SK-N-MC (cell line): Measurements from ENCODE around the gene CYTH3.

ENCODE experiments used
- EZH2 ChIP-seq: fragments of 200-600 bp; sonication (generic); IDR thresholded peaks from one replicate; pipeline ENCODE4 v1.6.1; 2017; ENCODE audit warnings: antibody characterized with exemption
- FOXP2 ChIP-seq: optimal IDR thresholded peaks from 2 replicates; pipeline ENCODE3; 2011; ENCODE audit warnings: mild to moderate bottlenecking, moderate library complexity; ENCODE audit not compliant: insufficient read depth; ENCODE audit errors: extremely low read length, control extremely low read depth
- POLR2AphosphoS5 ChIP-seq: IDR thresholded peaks from 2 replicates; pipeline ENCODE4 v1.6.1; 2012; ENCODE audit warnings: mild to moderate bottlenecking, low read depth, low read length, borderline replicate concordance

DNA sequence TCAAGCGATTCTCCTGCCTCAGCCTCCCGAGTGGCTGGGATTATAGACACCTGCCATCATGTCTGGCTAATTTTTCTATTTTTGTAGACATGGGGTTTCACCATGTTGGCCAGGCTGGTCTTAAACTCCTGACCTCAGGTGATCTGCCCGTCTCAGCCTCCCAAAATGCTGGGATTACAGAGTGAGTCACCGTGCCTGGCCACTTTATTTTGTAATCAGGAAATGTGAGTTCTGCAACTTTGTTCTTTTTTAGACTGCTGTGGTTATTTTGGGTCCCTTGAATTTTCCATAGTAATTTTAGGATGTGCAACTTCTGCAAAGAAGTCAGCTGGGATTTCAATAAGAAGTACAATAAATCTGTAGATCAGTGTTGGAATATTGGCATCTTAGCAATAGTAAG is 96.8 kb downstream of the CYTH3 start:
- TF ChIP-seq POLR2AphosphoS5 (no peak), EZH2 (no peak), FOXP2 (no peak)
